ENCODE data around the gene FDPS.

The FDPS gene

DNA sequence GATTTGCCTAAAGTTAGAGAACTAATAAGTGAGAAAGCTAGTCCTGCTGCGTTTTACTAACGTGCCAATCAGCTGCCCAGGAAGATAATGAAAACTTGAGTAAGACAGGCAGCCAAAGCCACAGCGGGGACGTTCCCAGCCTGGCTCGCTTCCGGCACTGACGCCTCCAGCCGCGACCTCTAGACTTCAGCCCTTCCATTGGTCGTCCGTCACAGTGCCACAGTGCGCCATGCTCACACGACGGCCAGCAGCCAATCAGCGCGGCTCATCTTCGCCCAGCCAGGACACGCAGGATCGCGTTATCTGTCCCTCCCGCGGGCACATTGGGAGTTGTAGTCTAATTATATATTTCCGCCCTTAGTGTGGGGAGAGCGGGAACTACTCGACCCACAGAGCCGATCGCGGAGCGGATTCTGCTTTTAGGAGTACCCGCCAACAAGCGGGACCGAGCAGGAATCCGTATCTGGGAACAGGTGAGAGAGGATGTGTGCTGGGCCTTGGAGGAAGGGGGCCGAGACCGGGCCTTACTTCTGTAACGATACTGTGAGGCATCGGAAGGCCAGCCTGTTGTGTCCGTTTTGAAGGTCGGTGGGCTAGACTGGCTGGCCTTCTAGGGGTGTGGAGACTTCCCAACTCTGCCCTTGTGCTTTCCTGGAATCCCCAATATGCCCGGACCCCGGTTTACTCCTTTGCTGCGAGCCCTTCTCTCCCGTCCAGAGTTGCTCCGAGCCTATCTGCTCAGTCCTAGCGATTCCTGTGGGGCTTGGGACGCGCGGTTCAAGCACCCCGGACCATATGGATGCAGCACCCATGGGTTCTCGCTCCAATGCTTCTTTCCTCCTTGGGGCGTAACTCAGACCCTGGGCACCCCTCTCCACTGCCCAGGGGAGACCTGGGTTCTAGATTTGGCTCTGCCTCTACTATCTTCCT, at the start of gene FDPS:
Gene FDPS (plus strand): TSS at position 374 of the 930 bp plus-strand sequence. CDS start 924 bp downstream, outside the sequence.
- DNase-seq: peak; percentile 100

DNA sequence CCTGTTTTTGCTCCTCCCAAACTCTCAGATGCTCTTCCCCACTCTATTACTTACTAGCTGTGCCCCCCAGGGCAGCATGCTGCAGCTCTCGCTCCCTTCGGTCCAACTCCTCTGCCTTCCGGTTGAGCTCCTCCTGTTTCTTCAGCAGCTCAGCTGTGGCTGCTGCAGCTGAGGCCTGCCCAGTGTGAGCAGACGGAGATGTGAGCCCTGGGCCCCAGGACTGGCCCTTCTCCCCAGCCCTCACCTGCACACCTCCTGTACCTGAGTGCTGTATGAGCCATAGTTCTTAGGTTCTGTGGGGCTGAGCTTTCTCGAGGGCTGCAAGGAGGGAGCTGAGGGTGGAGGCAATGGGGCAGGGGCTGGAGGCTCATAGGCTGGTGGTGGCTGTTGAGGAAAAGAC, 48.4 kb upstream of the FDPS start:
- DNase-seq: no peak

- DNase-seq: no peak
Measured at GRCh38 chr1:155261493-155261851, 47.2 kb upstream of the FDPS start.

DNA sequence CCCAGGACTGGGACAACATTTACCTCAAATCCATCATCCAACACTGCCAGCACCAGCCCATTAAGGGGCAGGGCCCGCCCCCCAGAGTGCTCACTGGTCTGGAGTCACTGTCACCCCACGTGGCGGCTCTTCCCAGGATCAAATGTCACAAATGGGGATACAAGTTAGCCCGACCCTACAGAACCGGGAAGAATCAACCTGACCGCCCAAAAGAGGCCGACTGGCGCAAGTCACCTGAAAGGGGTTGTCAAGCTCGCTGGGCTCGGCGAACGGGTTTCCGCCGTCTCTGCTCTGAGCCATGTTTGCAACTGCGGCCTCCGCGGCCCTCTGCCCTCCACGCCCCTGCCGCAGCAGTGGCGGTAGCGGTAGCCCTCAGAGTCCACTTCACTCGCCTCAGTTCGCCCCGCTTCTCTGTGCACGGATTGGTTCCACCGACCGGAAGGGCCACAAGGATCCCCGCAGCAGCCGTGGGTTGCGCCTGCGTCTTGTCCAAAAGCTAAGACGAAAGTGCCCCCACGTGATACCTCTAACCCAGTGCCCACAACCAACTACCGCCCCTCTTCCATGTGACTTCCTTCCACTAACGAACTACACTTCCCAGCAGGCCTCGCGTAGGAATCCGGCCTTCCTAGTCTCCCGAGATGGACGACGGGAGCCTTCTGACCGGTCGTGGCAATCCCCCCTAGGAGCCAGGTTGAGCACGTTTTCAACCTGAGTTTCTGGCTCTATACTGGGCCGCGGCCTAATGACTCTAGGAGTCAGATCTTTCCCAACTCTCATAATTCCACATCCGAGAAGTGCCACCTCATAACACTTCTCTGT, 46.6 kb upstream of the FDPS start, which contains the start of gene SCAMP3:
Gene SCAMP3 (minus strand): TSS at position 509 of the 822 bp plus-strand sequence. CDS start 209 bp downstream, at position 300.
- DNase-seq: peak; percentile 99

DNA sequence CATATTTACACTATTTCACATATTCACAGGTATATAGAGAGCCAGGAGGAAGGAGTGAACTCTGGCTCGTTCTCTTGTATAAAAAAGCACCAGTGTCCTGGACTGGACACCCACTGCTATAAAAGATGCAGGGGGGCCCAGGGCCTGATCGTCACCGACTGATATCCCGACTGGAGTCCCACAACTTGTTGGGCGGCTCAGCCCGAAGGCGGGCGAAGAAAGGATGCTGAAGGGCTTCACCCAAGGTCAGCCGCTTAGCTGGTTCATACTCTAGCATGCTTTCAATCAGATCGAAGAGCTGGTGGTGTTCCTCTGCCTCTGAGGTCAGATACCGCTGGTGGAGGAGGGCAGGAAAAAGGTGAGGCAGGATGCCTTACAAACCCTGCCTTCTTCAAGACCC, 45.6 kb upstream of the FDPS start:
- DNase-seq: no peak

- no peak for DNase-seq
Measured at GRCh38 chr1:155266553-155266952, 42.1 kb upstream of the FDPS start.

DNA sequence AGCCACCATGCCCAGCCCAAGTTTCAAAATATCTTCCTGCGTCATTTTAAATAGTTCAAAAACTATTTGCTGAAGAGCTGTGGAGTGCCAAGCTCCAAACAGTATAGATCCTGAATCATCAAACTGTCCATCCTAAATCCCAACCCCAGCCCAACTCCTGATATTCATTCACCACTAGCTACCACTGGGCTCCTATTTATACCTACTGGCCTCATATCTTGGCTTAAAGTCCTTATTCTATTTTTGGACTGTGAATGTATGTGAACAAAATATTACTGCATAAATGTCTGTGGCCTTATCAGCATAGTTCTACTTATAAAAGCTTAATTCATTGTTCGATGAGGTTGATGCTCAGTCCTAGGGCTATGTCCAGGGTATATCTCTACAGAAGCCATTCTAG, 41.3 kb upstream of the FDPS start:
- DNase-seq: no peak

- DNase-seq: no peak
Measured at GRCh38 chr1:155268630-155269029, 40.0 kb upstream of the FDPS start.

- DNase-seq: no peak
Measured at GRCh38 chr1:155269381-155269780, 39.3 kb upstream of the FDPS start.

GRCh38 chr1:155272466-155273342, 36.0 kb upstream of the FDPS start:
- DNase-seq: peak; percentile 87

DNA sequence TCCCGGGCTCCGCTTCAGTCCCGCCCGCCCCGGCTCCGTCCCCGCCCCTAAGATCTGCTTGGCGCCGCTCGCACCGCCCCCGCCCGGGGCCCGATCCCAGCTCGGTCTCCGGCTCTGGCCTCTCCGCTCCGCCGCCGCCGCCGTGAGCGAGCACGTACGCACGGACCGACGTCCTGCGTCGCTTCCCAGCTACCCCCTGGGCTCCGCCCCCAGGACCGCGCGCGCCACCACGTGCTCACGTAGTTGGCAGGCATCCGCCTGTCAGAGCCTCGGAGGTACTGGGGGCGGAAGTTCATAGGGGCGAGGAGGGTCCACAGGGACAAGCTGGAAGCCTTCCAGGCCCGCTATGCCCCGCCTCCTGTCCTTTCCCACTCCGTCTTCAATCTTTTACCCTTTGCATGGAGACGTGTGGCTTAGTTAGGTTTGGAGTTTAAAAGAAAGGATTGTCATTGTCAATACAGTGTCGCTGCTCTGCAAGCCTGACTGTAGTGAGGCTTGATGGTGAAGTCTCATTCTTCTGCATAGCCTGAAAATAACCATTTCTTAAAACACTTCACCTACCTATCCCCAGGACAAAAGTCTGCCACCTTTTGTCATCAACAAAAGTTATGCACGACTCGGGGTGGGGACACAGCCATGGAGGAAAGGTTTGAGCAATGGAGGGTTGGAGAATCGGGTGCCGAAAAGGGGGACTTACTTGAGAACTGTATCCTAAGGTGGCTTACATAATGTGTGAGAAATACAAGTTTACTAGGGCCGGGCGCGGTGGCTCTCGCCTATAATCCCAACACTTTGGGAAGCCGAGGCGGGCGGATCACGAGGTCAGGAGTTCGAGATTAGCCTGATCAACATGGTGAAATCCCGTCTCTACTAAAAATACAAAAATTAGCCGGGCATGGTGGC, 35.1 kb upstream of the FDPS start, which contains the start of gene CLK2:
Gene CLK2 (minus strand): TSS at position 162 of the 903 bp plus-strand sequence. CDS start 2,527 bp downstream, outside the sequence.
- DNase-seq: peak; percentile 97

DNA sequence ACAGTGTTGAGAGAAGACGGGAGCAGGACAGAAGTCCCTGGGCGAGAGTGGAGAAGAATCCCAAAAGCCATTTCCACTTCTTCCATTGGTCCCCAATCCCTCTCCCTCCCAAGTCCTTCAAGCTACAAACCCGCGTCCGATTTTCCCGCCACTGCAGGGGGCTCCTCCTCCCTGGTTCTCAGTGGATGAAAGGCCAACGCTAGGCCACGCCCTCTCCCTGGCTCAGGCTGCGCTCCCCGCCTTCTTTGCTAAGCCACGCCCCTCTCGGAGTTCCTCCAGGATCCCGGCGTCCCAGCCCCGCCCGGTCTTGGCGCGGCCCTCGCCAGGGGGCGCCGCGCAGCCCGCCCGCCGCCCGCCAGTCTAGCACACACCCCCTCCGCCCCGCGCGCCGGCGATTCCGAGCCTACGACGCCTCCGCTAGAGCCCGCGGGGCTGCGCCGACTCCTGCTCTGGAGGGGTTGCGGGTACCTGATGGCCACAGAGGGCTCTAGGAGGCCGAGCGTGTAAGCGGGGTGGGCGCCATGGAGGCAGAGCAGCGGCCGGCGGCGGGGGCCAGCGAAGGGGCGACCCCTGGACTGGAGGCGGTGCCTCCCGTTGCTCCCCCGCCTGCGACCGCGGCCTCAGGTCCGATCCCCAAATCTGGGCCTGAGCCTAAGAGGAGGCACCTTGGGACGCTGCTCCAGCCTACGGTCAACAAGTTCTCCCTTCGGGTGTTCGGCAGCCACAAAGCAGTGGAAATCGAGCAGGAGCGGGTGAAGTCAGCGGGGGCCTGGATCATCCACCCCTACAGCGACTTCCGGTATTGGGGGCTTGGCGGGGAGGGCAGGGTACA, 31.4 kb upstream of the FDPS start, which contains the start of gene HCN3:
Gene HCN3 (plus strand): TSS at position 394 of the 832 bp plus-strand sequence. CDS start 128 bp downstream, at position 522.
- peak; percentile 99 for DNase-seq

GRCh38 chr1:155277902-155278688, 30.6 kb upstream of the FDPS start:
- DNase-seq: peak; percentile 74

DNA sequence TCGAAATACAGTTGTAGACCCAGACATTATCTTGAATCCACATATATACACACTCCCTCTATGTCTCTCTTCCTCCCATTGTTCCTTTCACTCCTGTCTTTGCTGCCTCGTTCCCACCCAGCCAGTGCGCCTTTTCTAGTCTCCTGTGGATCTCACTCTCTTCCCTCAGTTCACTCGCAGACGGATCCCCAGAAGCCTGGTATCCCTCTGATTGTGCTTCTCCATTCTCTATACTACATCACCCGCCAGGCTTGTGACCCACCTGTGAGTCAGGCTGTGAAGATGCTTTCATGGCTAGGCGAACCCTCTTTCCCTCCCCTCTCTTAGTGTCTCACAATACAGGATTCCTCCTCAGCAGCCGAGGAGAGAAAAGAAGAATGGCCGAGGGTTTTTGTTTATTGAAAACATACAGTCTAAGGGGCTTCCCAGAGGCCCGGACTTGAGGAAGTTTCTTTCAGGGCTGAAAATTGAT, 29.9 kb upstream of the FDPS start:
- DNase-seq: no peak

DNA sequence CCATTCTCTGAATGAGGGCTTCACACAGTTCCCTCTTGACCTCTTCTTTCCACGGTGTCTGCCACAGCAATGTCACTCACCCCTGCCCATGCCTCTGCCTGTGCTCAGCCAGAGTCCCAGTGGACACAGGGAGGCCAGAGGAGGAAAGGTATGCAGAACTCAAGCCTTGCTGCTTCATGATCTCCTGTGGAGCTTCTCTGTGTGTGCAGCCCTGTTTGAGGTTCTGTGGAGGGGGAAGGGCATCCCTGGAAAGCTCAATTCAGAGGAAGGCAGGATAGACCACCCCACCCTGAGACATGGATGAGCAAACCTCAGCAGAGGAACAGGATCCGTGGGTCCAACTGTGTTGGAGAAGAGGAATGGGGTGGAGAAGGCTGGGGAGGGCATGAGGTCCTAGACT, 29.4 kb upstream of the FDPS start:
- DNase-seq: no peak

- DNase-seq: no peak
Measured at GRCh38 chr1:155282488-155283091, 26.1 kb upstream of the FDPS start.

DNA sequence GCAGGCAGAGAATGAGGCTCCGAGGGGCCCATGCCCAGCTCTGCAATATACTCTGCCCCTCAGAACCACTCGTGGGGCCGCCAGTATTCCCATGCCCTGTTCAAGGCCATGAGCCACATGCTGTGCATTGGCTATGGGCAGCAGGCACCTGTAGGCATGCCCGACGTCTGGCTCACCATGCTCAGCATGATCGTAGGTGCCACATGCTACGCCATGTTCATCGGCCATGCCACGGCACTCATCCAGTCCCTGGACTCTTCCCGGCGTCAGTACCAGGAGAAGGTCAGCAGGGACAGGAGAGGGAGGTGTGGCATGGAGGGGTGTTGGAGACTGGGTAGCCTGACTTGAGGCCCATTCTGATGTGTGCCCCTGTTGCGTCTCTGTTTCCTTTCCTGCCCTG, 24.2 kb upstream of the FDPS start:
- DNase-seq: no peak

GRCh38 chr1:155285063-155285462, 23.6 kb upstream of the FDPS start:
- no peak for DNase-seq

- no peak for DNase-seq
Measured at GRCh38 chr1:155285631-155286044, 23.0 kb upstream of the FDPS start.
